ENCODE measurements around the gene NCAPG.
"Not testable (repeated sequence)": the region's sequence is repeated elsewhere in the genome, so short reads cannot be mapped to it uniquely, and the experiment has no call there.

Gene NCAPG

GRCh38 chr4:17805580-17806155 is 5.1 kb upstream of the NCAPG start:
- DNase-seq = no peak

- DNase-seq = no peak
These were observed 3.3 kb upstream of the NCAPG start for GRCh38 chr4:17807446-17807845.

- no peak for DNase-seq
These were observed 1.1 kb upstream of the NCAPG start for GRCh38 chr4:17809667-17810066.

GRCh38 chr4:17811078-17811603 is 362 bp downstream of the NCAPG start:
- no peak for DNase-seq

GRCh38 chr4:17812125-17812524 is 1.3 kb downstream of the NCAPG start:
- no peak for DNase-seq

- DNase-seq = no peak
These were observed 2.0 kb downstream of the NCAPG start for GRCh38 chr4:17812801-17813200.

GRCh38 chr4:17814140-17814539 is 3.4 kb downstream of the NCAPG start:
- no peak for DNase-seq

- no peak for DNase-seq
These were observed 5.4 kb downstream of the NCAPG start for GRCh38 chr4:17816142-17816541.

- no peak for DNase-seq
These were observed 6.2 kb downstream of the NCAPG start for GRCh38 chr4:17817027-17817426.

- no peak for DNase-seq
These were observed 13.3 kb downstream of the NCAPG start for GRCh38 chr4:17823871-17824669.

GRCh38 chr4:17846266-17846665 is 35.5 kb downstream of the NCAPG start:
- no peak for DNase-seq

GRCh38 chr4:17850295-17850694 is 39.5 kb downstream of the NCAPG start:
- DNase-seq = not testable (repeated sequence)

GRCh38 chr4:17851959-17852358 is 41.2 kb downstream of the NCAPG start:
- DNase-seq = no peak

- DNase-seq = no peak
These were observed 43.3 kb downstream of the NCAPG start for GRCh38 chr4:17854036-17854435.

GRCh38 chr4:17859793-17860406 is 49.1 kb downstream of the NCAPG start:
- DNase-seq = no peak

GRCh38 chr4:17861906-17862305 is 51.1 kb downstream of the NCAPG start:
- DNase-seq = not testable (repeated sequence)

- no peak for DNase-seq
These were observed 55.1 kb downstream of the NCAPG start for GRCh38 chr4:17865866-17866363.

- no peak for DNase-seq
These were observed 56.0 kb downstream of the NCAPG start for GRCh38 chr4:17866810-17867209.

- DNase-seq = no peak
These were observed 56.5 kb downstream of the NCAPG start for GRCh38 chr4:17867276-17867675.

- no peak for DNase-seq
These were observed 58.5 kb downstream of the NCAPG start for GRCh38 chr4:17869327-17869726.

GRCh38 chr4:17875402-17876070 is 64.8 kb downstream of the NCAPG start:
- DNase-seq = no peak

GRCh38 chr4:17876943-17877342 is 66.2 kb downstream of the NCAPG start:
- DNase-seq = no peak

GRCh38 chr4:17877661-17878060 is 66.9 kb downstream of the NCAPG start:
- DNase-seq = no peak

All from right forelimb (tissue), 1 donor.